ENCODE measurements around the gene CRHR1.

The CRHR1 gene

GRCh38 chr17:45783593-45784292, 377 bp upstream of the CRHR1 start (continued):
- no peak for TF ChIP-seq ZNF521 (tag by site-specific recombination; IDR thresholded peaks at IDR 0.05)
- TF ChIP-seq ZEB2 (tag by site-specific recombination; IDR thresholded peaks at IDR 0.05) = peak; percentile 51; the same call in 1 of the 2 replicates
- peak; percentile 52 for TF ChIP-seq GLIS2 (tag by site-specific recombination; IDR thresholded peaks at IDR 0.05)
- TF ChIP-seq, protein P1, sequence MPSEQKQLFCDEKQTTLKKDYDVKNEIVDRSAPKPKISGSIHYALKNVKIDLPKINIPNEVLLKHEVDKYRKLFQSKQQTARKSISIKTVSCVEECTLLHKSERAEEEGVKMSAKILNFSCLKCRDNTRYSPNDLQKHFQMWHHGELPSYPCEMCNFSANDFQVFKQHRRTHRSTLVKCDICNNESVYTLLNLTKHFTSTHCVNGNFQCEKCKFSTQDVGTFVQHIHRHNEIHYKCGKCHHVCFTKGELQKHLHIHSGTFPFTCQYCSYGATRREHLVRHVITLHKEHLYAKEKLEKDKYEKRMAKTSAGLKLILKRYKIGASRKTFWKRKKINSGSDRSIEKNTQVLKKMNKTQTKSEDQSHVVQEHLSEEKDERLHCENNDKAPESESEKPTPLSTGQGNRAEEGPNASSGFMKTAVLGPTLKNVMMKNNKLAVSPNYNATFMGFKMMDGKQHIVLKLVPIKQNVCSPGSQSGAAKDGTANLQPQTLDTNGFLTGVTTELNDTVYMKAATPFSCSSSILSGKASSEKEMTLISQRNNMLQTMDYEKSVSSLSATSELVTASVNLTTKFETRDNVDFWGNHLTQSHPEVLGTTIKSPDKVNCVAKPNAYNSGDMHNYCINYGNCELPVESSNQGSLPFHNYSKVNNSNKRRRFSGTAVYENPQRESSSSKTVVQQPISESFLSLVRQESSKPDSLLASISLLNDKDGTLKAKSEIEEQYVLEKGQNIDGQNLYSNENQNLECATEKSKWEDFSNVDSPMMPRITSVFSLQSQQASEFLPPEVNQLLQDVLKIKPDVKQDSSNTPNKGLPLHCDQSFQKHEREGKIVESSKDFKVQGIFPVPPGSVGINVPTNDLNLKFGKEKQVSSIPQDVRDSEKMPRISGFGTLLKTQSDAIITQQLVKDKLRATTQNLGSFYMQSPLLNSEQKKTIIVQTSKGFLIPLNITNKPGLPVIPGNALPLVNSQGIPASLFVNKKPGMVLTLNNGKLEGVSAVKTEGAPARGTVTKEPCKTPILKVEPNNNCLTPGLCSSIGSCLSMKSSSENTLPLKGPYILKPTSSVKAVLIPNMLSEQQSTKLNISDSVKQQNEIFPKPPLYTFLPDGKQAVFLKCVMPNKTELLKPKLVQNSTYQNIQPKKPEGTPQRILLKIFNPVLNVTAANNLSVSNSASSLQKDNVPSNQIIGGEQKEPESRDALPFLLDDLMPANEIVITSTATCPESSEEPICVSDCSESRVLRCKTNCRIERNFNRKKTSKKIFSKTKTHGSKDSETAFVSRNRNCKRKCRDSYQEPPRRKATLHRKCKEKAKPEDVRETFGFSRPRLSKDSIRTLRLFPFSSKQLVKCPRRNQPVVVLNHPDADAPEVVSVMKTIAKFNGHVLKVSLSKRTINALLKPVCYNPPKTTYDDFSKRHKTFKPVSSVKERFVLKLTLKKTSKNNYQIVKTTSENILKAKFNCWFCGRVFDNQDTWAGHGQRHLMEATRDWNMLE (tag by site-specific recombination; conservative IDR thresholded peaks at IDR 0.05; ENCODE audit: low read depth) = no peak
- no peak for TF ChIP-seq HOXA7 (CRISPR knock-in tag; IDR thresholded peaks at IDR 0.05; ENCODE audit: borderline replicate concordance)
- TF ChIP-seq ZNF654 (tag by site-specific recombination; IDR thresholded peaks at IDR 0.05; ENCODE audit: low read depth) = no peak
- TF ChIP-seq ZNF571 (tag by site-specific recombination; IDR thresholded peaks at IDR 0.05) = no peak
- no peak for TF ChIP-seq ZNF830 (tag by site-specific recombination; IDR thresholded peaks at IDR 0.05; ENCODE audit: low read depth)
- TF ChIP-seq ZBTB1 (tag by site-specific recombination; IDR thresholded peaks at IDR 0.05) = no peak
- TF ChIP-seq ZNF624 (tag by site-specific recombination; IDR thresholded peaks at IDR 0.05) = no peak
- TF ChIP-seq HOXC10 (CRISPR knock-in tag; IDR thresholded peaks at IDR 0.05) = no peak
- no peak for TF ChIP-seq ZNF488 (tag by site-specific recombination; IDR thresholded peaks at IDR 0.05)
- TF ChIP-seq, protein P2, sequence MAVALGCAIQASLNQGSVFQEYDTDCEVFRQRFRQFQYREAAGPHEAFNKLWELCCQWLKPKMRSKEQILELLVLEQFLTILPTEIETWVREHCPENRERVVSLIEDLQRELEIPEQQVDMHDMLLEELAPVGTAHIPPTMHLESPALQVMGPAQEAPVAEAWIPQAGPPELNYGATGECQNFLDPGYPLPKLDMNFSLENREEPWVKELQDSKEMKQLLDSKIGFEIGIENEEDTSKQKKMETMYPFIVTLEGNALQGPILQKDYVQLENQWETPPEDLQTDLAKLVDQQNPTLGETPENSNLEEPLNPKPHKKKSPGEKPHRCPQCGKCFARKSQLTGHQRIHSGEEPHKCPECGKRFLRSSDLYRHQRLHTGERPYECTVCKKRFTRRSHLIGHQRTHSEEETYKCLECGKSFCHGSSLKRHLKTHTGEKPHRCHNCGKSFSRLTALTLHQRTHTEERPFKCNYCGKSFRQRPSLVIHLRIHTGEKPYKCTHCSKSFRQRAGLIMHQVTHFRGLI (tag by site-specific recombination; IDR thresholded peaks at IDR 0.05) = no peak
- no peak for TF ChIP-seq ZBTB6 (tag by site-specific recombination; IDR thresholded peaks at IDR 0.05)
- no peak for TF ChIP-seq SCRT2 (tag by site-specific recombination; IDR thresholded peaks at IDR 0.05)
- no peak for TF ChIP-seq ZNF362 (tag by site-specific recombination; IDR thresholded peaks at IDR 0.05)
- no peak for TF ChIP-seq ZNF248 (tag by site-specific recombination; IDR thresholded peaks at IDR 0.05)
- no peak for TF ChIP-seq ZNF664 (tag by site-specific recombination; IDR thresholded peaks at IDR 0.05)
- TF ChIP-seq ZNF292 (tag by site-specific recombination; IDR thresholded peaks at IDR 0.05; ENCODE audit: borderline replicate concordance, low read depth) = no peak
- no peak for TF ChIP-seq ZNF274 (IDR thresholded peaks at IDR 0.05; ENCODE audit: low read length)
- no peak for TF ChIP-seq ZNF274 (tag by site-specific recombination; IDR thresholded peaks at IDR 0.05; ENCODE audit: borderline replicate concordance)
- peak; percentile 15; the same call in 1 of the 2 replicates for TF ChIP-seq ZNF600 (tag by site-specific recombination; IDR thresholded peaks at IDR 0.05)
- no peak for TF ChIP-seq ZNF266 (tag by site-specific recombination; IDR thresholded peaks at IDR 0.05; ENCODE audit: low read depth)
- TF ChIP-seq KLF7 (tag by site-specific recombination; IDR thresholded peaks at IDR 0.05; ENCODE audit: borderline replicate concordance) = no peak
- no peak for TF ChIP-seq ZNF148 (tag by site-specific recombination; IDR thresholded peaks at IDR 0.05; ENCODE audit: borderline replicate concordance)
- peak; percentile 32 for TF ChIP-seq ZFHX2 (tag by site-specific recombination; conservative IDR thresholded peaks at IDR 0.05)
- TF ChIP-seq ZNF221 (tag by site-specific recombination; IDR thresholded peaks at IDR 0.05; ENCODE audit: borderline replicate concordance) = no peak
- TF ChIP-seq ZBTB8A (tag by site-specific recombination; IDR thresholded peaks at IDR 0.05) = peak; percentile 78
- TF ChIP-seq ZNF621 (tag by site-specific recombination; IDR thresholded peaks at IDR 0.05) = no peak
